ENCODE results near the gene VAMP5. TPM values are rescaled to one million over a fixed set of nuclear protein-coding genes. Genes with fewer than 3 reads are reported as not detected.
A peak's percentile ranks its signal among the peaks of the same experiment; 100 is the strongest.

The VAMP5 gene
- total and polyA plus RNA-seq, 9 of the 15 experiments (the other 6 are each of a cell fraction or from before 2014, with no cell fraction given), result 0.54 to 1.9 (median 1.5) TPM; not detected in 2

DNA sequence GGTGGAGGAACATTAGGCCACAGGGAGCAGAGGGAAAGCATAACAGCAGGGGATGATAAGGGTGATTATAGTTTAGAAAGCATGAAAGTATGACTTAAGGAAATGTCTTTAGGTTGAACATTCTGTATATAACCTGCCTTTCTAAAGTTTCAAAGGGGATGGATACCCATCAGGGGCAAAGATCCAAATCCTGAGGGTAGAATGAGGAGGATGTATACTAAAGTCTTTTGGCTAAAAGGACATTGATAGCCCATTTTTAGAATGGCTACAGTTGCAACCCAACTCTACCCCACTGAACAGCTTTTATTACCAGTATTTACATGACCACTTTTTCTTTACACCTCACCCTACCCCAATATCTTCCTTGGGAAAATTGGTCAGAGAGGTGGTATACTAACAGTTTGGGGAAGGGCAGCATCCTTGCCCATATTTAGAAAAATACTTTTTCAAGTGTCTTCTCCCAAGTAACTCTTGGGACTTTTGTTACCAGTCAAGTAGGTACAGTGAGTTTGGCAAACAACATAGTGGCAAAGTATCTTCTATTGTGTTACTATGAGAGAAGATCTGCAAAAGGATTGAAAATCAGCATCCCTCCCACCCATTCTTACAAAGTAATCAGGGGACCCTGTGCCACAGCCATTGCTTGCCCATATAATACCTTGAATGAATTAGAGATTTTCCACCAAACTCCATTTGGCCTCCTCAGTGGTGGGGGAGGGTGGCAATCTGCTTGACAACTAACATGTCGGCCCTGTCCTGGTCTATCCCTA lies 37.0 kb upstream of the VAMP5 start:
- ChIA-PET POLR2A (interaction anchor here (0.6 to 24.3 kb wide), 20 partner anchors 2 to 220 kb away, joined by 3 to 1576 read pairs (median 4); partner anchors contain the start of genes CAPG, ELMOD3, GGCX and MAT2A), CTCF (ENCODE audit: low intra/inter-chr PET ratio) (no interaction called here)
- H3K9me3 ChIP-seq (replicated peaks; ENCODE audit: control insufficient read depth, insufficient read depth, low read depth, low read length), result no peaks in the 10 kb centered on the region
- in situ Hi-C loops (cut with MboI) (no loop called here), intact Hi-C loops (cut with micrococcal nuclease) (no loop called here)
- H3K9me1 ChIP-seq (ENCODE audit: control insufficient read depth, insufficient read depth, low read length), result peaks cover 3% of the 10 kb centered on the region
- peaks cover 12% of the 10 kb centered on the region for H3K79me2 ChIP-seq (ENCODE audit: control insufficient read depth, insufficient read depth, low read length)
- ATAC-seq (peak; percentile 4; the same call in 2 of the 3 replicates), FAIRE-seq (no peak), DNase-seq (ENCODE audit: extremely low read depth in 1 of 4, low spot score in 3 of 4) (peak in 1 of 4 experiments; percentile 32)
- no peak overlapping the region for H2AFZ ChIP-seq (ENCODE audit: low read depth, low read length)
- peaks cover 72% of the 10 kb centered on the region for H3K36me3 ChIP-seq (ENCODE audit: control insufficient read depth, insufficient read depth, low read length)
- no peak overlapping the region for H3K9ac ChIP-seq (ENCODE audit: insufficient read depth in 1 of 2, low read depth in 2 of 2, low read length in 2 of 2)
- H3K4me2 ChIP-seq (ENCODE audit: insufficient read depth, low read length), result no peak overlapping the region
- H3K4me1 ChIP-seq (replicated peaks in 1 of 2; ENCODE audit: control insufficient read depth in 2 of 2, insufficient read depth in 2 of 2, low read length in 2 of 2), result peaks cover 0 to 8% of the 10 kb centered on the region in 2 experiments; a peak in 3 of 5 replicates
- BruUV-seq (replicated peaks), result no TSS peak
- no peak overlapping the region for H3K4me3 ChIP-seq
- 36% methylated on average over 1 of the region's 1 CpG for WGBS (ENCODE audit: insufficient coverage, low coverage, missing lambda C conversion rate)
- H4K20me1 ChIP-seq (replicated peaks; ENCODE audit: control insufficient read depth, insufficient read depth, low read length), result peaks cover 14% of the 10 kb centered on the region
- peak overlapping the region; percentile 23; the same call in 1 of the 3 replicates for H3K27ac ChIP-seq (ENCODE audit: extremely low read depth, low read depth, low read length)
- H3K27me3 ChIP-seq (ENCODE audit: control insufficient read depth in 2 of 2, insufficient read depth in 2 of 2, low read length in 2 of 2), result no peaks in the 10 kb centered on the region
- TF ChIP-seq ETS2 (tag; IDR thresholded peaks at IDR 0.05; ENCODE audit: borderline replicate concordance, poor library complexity, severe bottlenecking) (no peak), SREBF1 (IDR thresholded peaks at IDR 0.05; ENCODE audit: borderline replicate concordance, low read depth, low read length) (no peak), ZNF354B (CRISPR knock-in tag; IDR thresholded peaks at IDR 0.05) (no peak), NR2F6 (CRISPR knock-in tag; IDR thresholded peaks at IDR 0.05) (no peak), RBM22 (IDR thresholded peaks at IDR 0.05; ENCODE audit: low read depth, low read length, poor library complexity, severe bottlenecking) (peak; percentile 36), POLR2G (IDR thresholded peaks at IDR 0.05; ENCODE audit: low read depth, low read length) (peak; percentile 74), SMAD4 (CRISPR knock-in tag; conservative IDR thresholded peaks at IDR 0.05) (no peak), BCL6 (CRISPR knock-in tag; IDR thresholded peaks at IDR 0.05) (no peak), ZNF41 (CRISPR knock-in tag; conservative IDR thresholded peaks at IDR 0.05) (no peak), MECOM (CRISPR knock-in tag; IDR thresholded peaks at IDR 0.05) (no peak), FIP1L1 (IDR thresholded peaks at IDR 0.05; ENCODE audit: low read depth, low read length, poor library complexity, severe bottlenecking) (peak; percentile 64), POLR2B (IDR thresholded peaks at IDR 0.05; ENCODE audit: low read depth, partially characterized antibody) (peak; percentile 4)
- TF ChIP-seq, protein P1, sequence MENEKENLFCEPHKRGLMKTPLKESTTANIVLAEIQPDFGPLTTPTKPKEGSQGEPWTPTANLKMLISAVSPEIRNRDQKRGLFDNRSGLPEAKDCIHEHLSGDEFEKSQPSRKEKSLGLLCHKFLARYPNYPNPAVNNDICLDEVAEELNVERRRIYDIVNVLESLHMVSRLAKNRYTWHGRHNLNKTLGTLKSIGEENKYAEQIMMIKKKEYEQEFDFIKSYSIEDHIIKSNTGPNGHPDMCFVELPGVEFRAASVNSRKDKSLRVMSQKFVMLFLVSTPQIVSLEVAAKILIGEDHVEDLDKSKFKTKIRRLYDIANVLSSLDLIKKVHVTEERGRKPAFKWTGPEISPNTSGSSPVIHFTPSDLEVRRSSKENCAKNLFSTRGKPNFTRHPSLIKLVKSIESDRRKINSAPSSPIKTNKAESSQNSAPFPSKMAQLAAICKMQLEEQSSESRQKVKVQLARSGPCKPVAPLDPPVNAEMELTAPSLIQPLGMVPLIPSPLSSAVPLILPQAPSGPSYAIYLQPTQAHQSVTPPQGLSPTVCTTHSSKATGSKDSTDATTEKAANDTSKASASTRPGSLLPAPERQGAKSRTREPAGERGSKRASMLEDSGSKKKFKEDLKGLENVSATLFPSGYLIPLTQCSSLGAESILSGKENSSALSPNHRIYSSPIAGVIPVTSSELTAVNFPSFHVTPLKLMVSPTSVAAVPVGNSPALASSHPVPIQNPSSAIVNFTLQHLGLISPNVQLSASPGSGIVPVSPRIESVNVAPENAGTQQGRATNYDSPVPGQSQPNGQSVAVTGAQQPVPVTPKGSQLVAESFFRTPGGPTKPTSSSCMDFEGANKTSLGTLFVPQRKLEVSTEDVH (IDR thresholded peaks at IDR 0.05; ENCODE audit: low read depth, partially characterized antibody), result peak; percentile 21
- TF ChIP-seq, protein P2, sequence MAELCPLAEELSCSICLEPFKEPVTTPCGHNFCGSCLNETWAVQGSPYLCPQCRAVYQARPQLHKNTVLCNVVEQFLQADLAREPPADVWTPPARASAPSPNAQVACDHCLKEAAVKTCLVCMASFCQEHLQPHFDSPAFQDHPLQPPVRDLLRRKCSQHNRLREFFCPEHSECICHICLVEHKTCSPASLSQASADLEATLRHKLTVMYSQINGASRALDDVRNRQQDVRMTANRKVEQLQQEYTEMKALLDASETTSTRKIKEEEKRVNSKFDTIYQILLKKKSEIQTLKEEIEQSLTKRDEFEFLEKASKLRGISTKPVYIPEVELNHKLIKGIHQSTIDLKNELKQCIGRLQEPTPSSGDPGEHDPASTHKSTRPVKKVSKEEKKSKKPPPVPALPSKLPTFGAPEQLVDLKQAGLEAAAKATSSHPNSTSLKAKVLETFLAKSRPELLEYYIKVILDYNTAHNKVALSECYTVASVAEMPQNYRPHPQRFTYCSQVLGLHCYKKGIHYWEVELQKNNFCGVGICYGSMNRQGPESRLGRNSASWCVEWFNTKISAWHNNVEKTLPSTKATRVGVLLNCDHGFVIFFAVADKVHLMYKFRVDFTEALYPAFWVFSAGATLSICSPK (IDR thresholded peaks at IDR 0.05; ENCODE audit: borderline replicate concordance), result no peak
- TF ChIP-seq, protein P3, sequence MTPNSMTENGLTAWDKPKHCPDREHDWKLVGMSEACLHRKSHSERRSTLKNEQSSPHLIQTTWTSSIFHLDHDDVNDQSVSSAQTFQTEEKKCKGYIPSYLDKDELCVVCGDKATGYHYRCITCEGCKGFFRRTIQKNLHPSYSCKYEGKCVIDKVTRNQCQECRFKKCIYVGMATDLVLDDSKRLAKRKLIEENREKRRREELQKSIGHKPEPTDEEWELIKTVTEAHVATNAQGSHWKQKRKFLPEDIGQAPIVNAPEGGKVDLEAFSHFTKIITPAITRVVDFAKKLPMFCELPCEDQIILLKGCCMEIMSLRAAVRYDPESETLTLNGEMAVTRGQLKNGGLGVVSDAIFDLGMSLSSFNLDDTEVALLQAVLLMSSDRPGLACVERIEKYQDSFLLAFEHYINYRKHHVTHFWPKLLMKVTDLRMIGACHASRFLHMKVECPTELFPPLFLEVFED (CRISPR knock-in tag; conservative IDR thresholded peaks at IDR 0.05), result peak; percentile 95

Data from K562 (cell line).